ENCODE data around the gene CASZ1. TPM values are rescaled to one million over a fixed set of nuclear protein-coding genes. Genes with fewer than 3 reads are reported as not detected.

CASZ1 gene
- total RNA-seq, 4 donors from 2014 or later = 39.1 to 215 (median 115) TPM

GRCh38 chr1:10648689-10649516 lies 147.5 kb downstream of the CASZ1 start:
- Histone ChIP-seq H3K36me3 (peaks cover 0 to 3% (median 0%) of the 10 kb centered on the region in 4 donors), H3K4me3 (no peak overlapping the region), H3K27ac (peak overlapping the region in 3 of 4 donors; percentile 45 to 82 (median 64)), H3K9me3 (no peaks in the 10 kb centered on the region), H3K4me1 (peaks cover 0 to 5% (median 0%) of the 10 kb centered on the region in 4 donors), H3K27me3 (no peaks in the 10 kb centered on the region)
- intact Hi-C loops (cut with DNase I; ENCODE audit: low total_unique reads) = no loop called here
- TF ChIP-seq CTCF (IDR thresholded peaks at IDR 0.05) = no peak
- TF ChIP-seq POLR2AphosphoS5 (IDR thresholded peaks at IDR 0.05) = no peak
- TF ChIP-seq POLR2A (IDR thresholded peaks at IDR 0.05) = no peak
- no peak for TF ChIP-seq EP300 (IDR thresholded peaks at IDR 0.05; ENCODE audit: low read depth)
- in situ Hi-C loops (cut with MboI; ENCODE audit: low pct_ligation_motif_present in 1 of 4, low pct_unique_long_range_greater_than_20kb in 1 of 4, low sequenced_read_pairs in 3 of 4) = no loop called here
- 83% methylated on average over 28 of the region's 32 CpGs; no CpG with 5 or more reads in 1 of the 2 donors for WGBS, 2 donors (ENCODE audit: low coverage in 1 of 2)
- DNase-seq = no peak

GRCh38 chr1:10647414-10648170 lies 148.9 kb downstream of the CASZ1 start:
- H3K4me1 ChIP-seq = peaks cover 0 to 5% (median 0%) of the 10 kb centered on the region in 4 donors
- TF ChIP-seq POLR2AphosphoS5 (IDR thresholded peaks at IDR 0.05) = no peak
- TF ChIP-seq CTCF (IDR thresholded peaks at IDR 0.05) = no peak
- TF ChIP-seq POLR2A (IDR thresholded peaks at IDR 0.05) = no peak
- TF ChIP-seq EP300 (IDR thresholded peaks at IDR 0.05; ENCODE audit: low read depth) = no peak
- no peak for DNase-seq
- H3K27me3 ChIP-seq = no peaks in the 10 kb centered on the region
- 90% methylated on average over 38 of the region's 38 CpGs; no CpG with 5 or more reads in 1 of the 2 donors for WGBS, 2 donors (ENCODE audit: low coverage in 1 of 2)
- in situ Hi-C loops (cut with MboI; ENCODE audit: low pct_ligation_motif_present in 1 of 4, low pct_unique_long_range_greater_than_20kb in 1 of 4, low sequenced_read_pairs in 3 of 4) (no loop called here), intact Hi-C loops (cut with DNase I; ENCODE audit: low total_unique reads) (no loop called here)
- H3K4me3 ChIP-seq = no peak overlapping the region
- no peaks in the 10 kb centered on the region for H3K9me3 ChIP-seq
- peaks cover 0 to 2% (median 0%) of the 10 kb centered on the region in 4 donors for H3K36me3 ChIP-seq
- H3K27ac ChIP-seq = no peak overlapping the region

- peaks cover 0 to 5% (median 0%) of the 10 kb centered on the region in 4 donors for H3K36me3 ChIP-seq
- in situ Hi-C loops (cut with MboI; ENCODE audit: low pct_ligation_motif_present in 1 of 4, low pct_unique_long_range_greater_than_20kb in 1 of 4, low sequenced_read_pairs in 3 of 4) = no loop called here
- TF ChIP-seq EP300 (IDR thresholded peaks at IDR 0.05; ENCODE audit: low read depth) (no peak), POLR2AphosphoS5 (IDR thresholded peaks at IDR 0.05) (peak in 1 of 3 donors; percentile 8)
- H3K9me3 ChIP-seq = no peaks in the 10 kb centered on the region
- no peaks in the 10 kb centered on the region for H3K27me3 ChIP-seq
- intact Hi-C loops (cut with DNase I; ENCODE audit: low total_unique reads) = no loop called here
- H3K4me1 ChIP-seq = peaks cover 0 to 5% (median 0%) of the 10 kb centered on the region in 4 donors
- WGBS, 2 donors (ENCODE audit: low coverage in 1 of 2) = 70% methylated on average over 12 of the region's 12 CpGs; no CpG with 5 or more reads in 1 of the 2 donors
- DNase-seq = no peak
- H3K27ac ChIP-seq = peak overlapping the region in 1 of 4 donors; percentile 12
- H3K4me3 ChIP-seq = no peak overlapping the region
These were observed 150.0 kb downstream of the CASZ1 start for GRCh38 chr1:10646347-10646861.

- intact Hi-C loops (cut with DNase I; ENCODE audit: low total_unique reads) = loop anchor here (5.0 kb wide), 1 partner anchor 43 kb away; no protein-coding TSS in a partner anchor
- H3K27ac ChIP-seq = no peak overlapping the region
- WGBS, 2 donors (ENCODE audit: low coverage in 1 of 2) = 89% methylated on average over 32 of the region's 32 CpGs; no CpG with 5 or more reads in 1 of the 2 donors
These were observed 151.9 kb downstream of the CASZ1 start for GRCh38 chr1:10644307-10645128.

More at GRCh38 chr1:10644307-10645128, 151.9 kb downstream of the CASZ1 start:
- no peaks in the 10 kb centered on the region for H3K9me3 ChIP-seq
- in situ Hi-C loops (cut with MboI; ENCODE audit: low pct_ligation_motif_present in 1 of 4, low pct_unique_long_range_greater_than_20kb in 1 of 4, low sequenced_read_pairs in 3 of 4) = no loop called here
- DNase-seq = no peak
- TF ChIP-seq CTCF (IDR thresholded peaks at IDR 0.05) = no peak
- TF ChIP-seq POLR2A (IDR thresholded peaks at IDR 0.05) = no peak
- TF ChIP-seq EP300 (IDR thresholded peaks at IDR 0.05; ENCODE audit: low read depth) = no peak
- TF ChIP-seq POLR2AphosphoS5 (IDR thresholded peaks at IDR 0.05) = no peak
- H3K4me3 ChIP-seq = no peak overlapping the region
- H3K4me1 ChIP-seq = peaks cover 0 to 15% (median 5%) of the 10 kb centered on the region in 4 donors
- no peaks in the 10 kb centered on the region for H3K27me3 ChIP-seq
- peaks cover 0 to 5% (median 0%) of the 10 kb centered on the region in 4 donors for H3K36me3 ChIP-seq
